ENCODE results near the gene B4GALNT3.

The B4GALNT3 gene

GRCh38 chr12:580813-581212, 121.1 kb downstream of the B4GALNT3 start:
- no peak overlapping the region for H3K4me3 ChIP-seq (replicated peaks; ENCODE audit: insufficient read depth, low read length)
- no peaks in the 10 kb centered on the region for H3K27me3 ChIP-seq (ENCODE audit: insufficient read depth, poor library complexity, severe bottlenecking)
- TF ChIP-seq GABPA (IDR thresholded peaks at IDR 0.05; ENCODE audit: low read depth) (no peak), SPI1 (IDR thresholded peaks at IDR 0.05; ENCODE audit: borderline replicate concordance, low read depth) (no peak), POLR2AphosphoS5 (IDR thresholded peaks at IDR 0.05; ENCODE audit: low read depth) (no peak), REST (IDR thresholded peaks at IDR 0.05; ENCODE audit: insufficient replicate concordance, low read depth) (no peak), CTCF (IDR thresholded peaks at IDR 0.05; ENCODE audit: insufficient read depth, low read length) (no peak)
- no peak overlapping the region for H3K27ac ChIP-seq (replicated peaks)
- DNase-seq (ENCODE audit: low read depth in 1 of 2, low spot score in 1 of 2) = no peak

- no peak for DNase-seq (ENCODE audit: low read depth in 1 of 2, low spot score in 1 of 2)
- H3K27ac ChIP-seq (replicated peaks) = no peak overlapping the region
- H3K4me3 ChIP-seq (replicated peaks; ENCODE audit: insufficient read depth, low read length) = no peak overlapping the region
- H3K27me3 ChIP-seq (ENCODE audit: insufficient read depth, poor library complexity, severe bottlenecking) = no peaks in the 10 kb centered on the region
- TF ChIP-seq SPI1 (IDR thresholded peaks at IDR 0.05; ENCODE audit: borderline replicate concordance, low read depth) (no peak), CTCF (IDR thresholded peaks at IDR 0.05; ENCODE audit: insufficient read depth, low read length) (no peak), REST (IDR thresholded peaks at IDR 0.05; ENCODE audit: insufficient replicate concordance, low read depth) (no peak), POLR2AphosphoS5 (IDR thresholded peaks at IDR 0.05; ENCODE audit: low read depth) (no peak), GABPA (IDR thresholded peaks at IDR 0.05; ENCODE audit: low read depth) (no peak)
These were observed 121.6 kb downstream of the B4GALNT3 start for GRCh38 chr12:581321-581720.

- H3K27ac ChIP-seq (replicated peaks) = no peak overlapping the region
- H3K4me3 ChIP-seq (replicated peaks; ENCODE audit: insufficient read depth, low read length) = no peak overlapping the region
- no peak for TF ChIP-seq REST (IDR thresholded peaks at IDR 0.05; ENCODE audit: insufficient replicate concordance, low read depth)
- H3K27me3 ChIP-seq (ENCODE audit: insufficient read depth, poor library complexity, severe bottlenecking) = no peaks in the 10 kb centered on the region
- no peak for DNase-seq (ENCODE audit: low read depth in 1 of 2, low spot score in 1 of 2)
These were observed 122.0 kb downstream of the B4GALNT3 start for GRCh38 chr12:581746-582145.
